ENCODE data around the gene BHMT2. TPM values are rescaled to one million over a fixed set of nuclear protein-coding genes. Genes with fewer than 3 reads are reported as not detected.

Gene BHMT2
- total RNA-seq, 1 experiment from 2014 or later, result 0.20 TPM

GRCh38 chr5:79093762-79094161 lies 24.2 kb downstream of the BHMT2 start:
- Histone ChIP-seq H2AFZ (ENCODE audit: low read depth, low read length, poor library complexity, severe bottlenecking) (no peak overlapping the region), H3K27ac (ENCODE audit: low read depth, low read length) (no peak overlapping the region), H4K20me1 (ENCODE audit: insufficient read depth) (no peaks in the 10 kb centered on the region), H3K27me3 (ENCODE audit: insufficient read depth, low read length) (no peaks in the 10 kb centered on the region), H3K9me2 (ENCODE audit: insufficient read depth) (no peaks in the 10 kb centered on the region), H3K4me2 (ENCODE audit: low read length) (no peak overlapping the region), H3K4me3 (replicated peaks in 1 of 2; ENCODE audit: low read depth in 1 of 2, low read length in 2 of 2) (no peak overlapping the region), H3K79me2 (ENCODE audit: insufficient read depth, low read length) (no peaks in the 10 kb centered on the region), H3K9ac (ENCODE audit: low read length) (no peak overlapping the region), H3K36me3 (ENCODE audit: control insufficient read depth in 1 of 2, insufficient read depth in 2 of 2, low read length in 2 of 2) (no peaks in the 10 kb centered on the region), H3K9me3 (ENCODE audit: control insufficient read depth in 1 of 2, insufficient read depth in 1 of 2, low read depth in 1 of 2, low read length in 2 of 2) (no peaks in the 10 kb centered on the region), H3K4me1 (ENCODE audit: control insufficient read depth in 1 of 2, insufficient read depth in 2 of 2, low read length in 2 of 2) (no peaks in the 10 kb centered on the region)
- DNase-seq (ENCODE audit: low read depth, low spot score), result no peak
- TF ChIP-seq ZFX (IDR thresholded peaks at IDR 0.05) (no peak), SIN3A (IDR thresholded peaks at IDR 0.05; ENCODE audit: low read depth) (no peak), SRF (IDR thresholded peaks at IDR 0.05; ENCODE audit: low read depth) (no peak), CBX3 (IDR thresholded peaks at IDR 0.05; ENCODE audit: low read depth) (no peak), SP1 (IDR thresholded peaks at IDR 0.05; ENCODE audit: low read depth) (no peak), MAX (IDR thresholded peaks at IDR 0.05) (no peak), RAD21 (IDR thresholded peaks at IDR 0.05; ENCODE audit: low read depth) (no peak)
- TF ChIP-seq, protein P1, sequence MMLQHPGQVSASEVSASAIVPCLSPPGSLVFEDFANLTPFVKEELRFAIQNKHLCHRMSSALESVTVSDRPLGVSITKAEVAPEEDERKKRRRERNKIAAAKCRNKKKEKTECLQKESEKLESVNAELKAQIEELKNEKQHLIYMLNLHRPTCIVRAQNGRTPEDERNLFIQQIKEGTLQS (IDR thresholded peaks at IDR 0.05), result no peak
- TF ChIP-seq, protein P2, sequence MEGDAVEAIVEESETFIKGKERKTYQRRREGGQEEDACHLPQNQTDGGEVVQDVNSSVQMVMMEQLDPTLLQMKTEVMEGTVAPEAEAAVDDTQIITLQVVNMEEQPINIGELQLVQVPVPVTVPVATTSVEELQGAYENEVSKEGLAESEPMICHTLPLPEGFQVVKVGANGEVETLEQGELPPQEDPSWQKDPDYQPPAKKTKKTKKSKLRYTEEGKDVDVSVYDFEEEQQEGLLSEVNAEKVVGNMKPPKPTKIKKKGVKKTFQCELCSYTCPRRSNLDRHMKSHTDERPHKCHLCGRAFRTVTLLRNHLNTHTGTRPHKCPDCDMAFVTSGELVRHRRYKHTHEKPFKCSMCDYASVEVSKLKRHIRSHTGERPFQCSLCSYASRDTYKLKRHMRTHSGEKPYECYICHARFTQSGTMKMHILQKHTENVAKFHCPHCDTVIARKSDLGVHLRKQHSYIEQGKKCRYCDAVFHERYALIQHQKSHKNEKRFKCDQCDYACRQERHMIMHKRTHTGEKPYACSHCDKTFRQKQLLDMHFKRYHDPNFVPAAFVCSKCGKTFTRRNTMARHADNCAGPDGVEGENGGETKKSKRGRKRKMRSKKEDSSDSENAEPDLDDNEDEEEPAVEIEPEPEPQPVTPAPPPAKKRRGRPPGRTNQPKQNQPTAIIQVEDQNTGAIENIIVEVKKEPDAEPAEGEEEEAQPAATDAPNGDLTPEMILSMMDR (IDR thresholded peaks at IDR 0.05 in 2 of 3, conservative IDR thresholded peaks at IDR 0.05 in 1 of 3; ENCODE audit: borderline replicate concordance in 1 of 3, insufficient read depth in 1 of 3, low read depth in 2 of 3, low read length in 2 of 3), result no peak
- no peak for ATAC-seq
- ChIA-PET RAD21 (ENCODE audit: low non-redundant PET in 1 of 2, low total read pairs in 2 of 2, uncharacterized antibody in 2 of 2, unreplicated experiment in 2 of 2) (no interaction called here), POLR2A (no interaction called here), CTCF (no interaction called here)
- no TSS peak for BruUV-seq (replicated peaks)
- intact Hi-C loops (cut with micrococcal nuclease), result no loop called here

DNA sequence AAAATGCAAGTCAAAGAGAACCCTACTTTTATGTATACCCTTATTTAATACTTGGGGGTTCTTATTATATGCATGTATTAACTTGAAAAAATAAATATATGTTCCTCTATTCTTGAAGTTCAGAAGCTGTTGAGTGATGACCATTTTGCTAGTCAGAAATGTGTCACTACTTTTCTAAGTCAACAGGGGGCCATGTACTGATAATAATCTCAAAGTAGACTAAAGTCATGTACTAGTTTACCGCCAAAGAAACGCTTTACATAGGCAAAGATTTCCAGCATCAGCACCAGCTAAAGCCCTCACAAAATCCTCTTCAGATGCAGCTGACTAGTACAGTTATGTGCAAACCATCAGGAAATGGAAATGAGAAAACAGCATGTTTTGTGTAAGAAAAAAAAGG lies 36.3 kb downstream of the BHMT2 start:
- RAD21 ChIA-PET (ENCODE audit: low non-redundant PET in 1 of 2, low total read pairs in 2 of 2, uncharacterized antibody in 2 of 2, unreplicated experiment in 2 of 2), result no interaction called here
- Histone ChIP-seq H3K9me3 (ENCODE audit: control insufficient read depth in 1 of 2, insufficient read depth in 1 of 2, low read depth in 1 of 2, low read length in 2 of 2) (no peaks in the 10 kb centered on the region), H2AFZ (ENCODE audit: low read depth, low read length, poor library complexity, severe bottlenecking) (no peak overlapping the region), H3K79me2 (ENCODE audit: insufficient read depth, low read length) (no peaks in the 10 kb centered on the region), H3K9ac (ENCODE audit: low read length) (no peak overlapping the region), H3K4me1 (ENCODE audit: control insufficient read depth in 1 of 2, insufficient read depth in 2 of 2, low read length in 2 of 2) (no peaks in the 10 kb centered on the region), H3K4me2 (ENCODE audit: low read length) (no peak overlapping the region), H3K9me2 (ENCODE audit: insufficient read depth) (no peaks in the 10 kb centered on the region), H3K36me3 (ENCODE audit: control insufficient read depth in 1 of 2, insufficient read depth in 2 of 2, low read length in 2 of 2) (no peaks in the 10 kb centered on the region), H4K20me1 (ENCODE audit: insufficient read depth) (no peaks in the 10 kb centered on the region), H3K27me3 (ENCODE audit: insufficient read depth, low read length) (no peaks in the 10 kb centered on the region), H3K27ac (ENCODE audit: low read depth, low read length) (no peak overlapping the region), H3K4me3 (replicated peaks in 1 of 2; ENCODE audit: low read depth in 1 of 2, low read length in 2 of 2) (no peak overlapping the region)
- CTCF ChIA-PET, result interaction anchor here (1.0 to 2.5 kb wide), 5 partner anchors 16 to 85 kb away, joined by 4 to 9 read pairs (median 4); no protein-coding TSS in a partner anchor
- TF ChIP-seq, protein P2 (IDR thresholded peaks at IDR 0.05 in 2 of 3, conservative IDR thresholded peaks at IDR 0.05 in 1 of 3; ENCODE audit: borderline replicate concordance in 1 of 3, insufficient read depth in 1 of 3, low read depth in 2 of 3, low read length in 2 of 3), result peak in 1 of 3 experiments; percentile 20; a peak in 2 of 6 replicates
- no peak for TF ChIP-seq SP1 (IDR thresholded peaks at IDR 0.05; ENCODE audit: low read depth)
- intact Hi-C loops (cut with micrococcal nuclease), result no loop called here
- no TSS peak for BruUV-seq (replicated peaks)
- POLR2A ChIA-PET, result no interaction called here
- DNase-seq (ENCODE audit: low read depth, low spot score) (no peak), ATAC-seq (no peak)
